HG02642 (cell line): ENCODE results near the gene EXOC4.
"Not testable (repeated sequence)": the region's sequence is repeated elsewhere in the genome, so short reads cannot be mapped to it uniquely, and the experiment has no call there.

ENCODE experiments used
- ATAC-seq: cut with Tn5 transposase; IDR thresholded peaks from one replicate; pipeline ENCODE4 v1.9.1; 2021; ENCODE audit warnings: mild to moderate bottlenecking; ENCODE audit not compliant: unreplicated experiment, poor library complexity

The EXOC4 gene

GRCh38 chr7:133978502-133979295, 725.8 kb downstream of the EXOC4 start:
- ATAC-seq: no peak

- ATAC-seq: no peak
Observed at GRCh38 chr7:133980804-133981203, 727.9 kb downstream of the EXOC4 start.

- no peak for ATAC-seq
Observed at GRCh38 chr7:133983685-133984419, 731.0 kb downstream of the EXOC4 start.

GRCh38 chr7:133985300-133985699, 732.4 kb downstream of the EXOC4 start:
- ATAC-seq: no peak

GRCh38 chr7:133987582-133987981, 734.7 kb downstream of the EXOC4 start:
- no peak for ATAC-seq

- no peak for ATAC-seq
Observed at GRCh38 chr7:133993547-133993946, 740.7 kb downstream of the EXOC4 start.

GRCh38 chr7:133994100-133994499, 741.2 kb downstream of the EXOC4 start:
- ATAC-seq: not testable (repeated sequence)

GRCh38 chr7:133997463-133997862, 744.6 kb downstream of the EXOC4 start:
- no peak for ATAC-seq

- ATAC-seq: no peak
Observed at GRCh38 chr7:133999178-133999577, 746.3 kb downstream of the EXOC4 start.

GRCh38 chr7:134004829-134005505, 752.1 kb downstream of the EXOC4 start:
- ATAC-seq: no peak

GRCh38 chr7:134009314-134010110, 756.6 kb downstream of the EXOC4 start:
- no peak for ATAC-seq

- no peak for ATAC-seq
Observed at GRCh38 chr7:134013249-134013648, 760.4 kb downstream of the EXOC4 start.

GRCh38 chr7:134014935-134015334, 762.1 kb downstream of the EXOC4 start:
- ATAC-seq: no peak

GRCh38 chr7:134016223-134016941, 763.5 kb downstream of the EXOC4 start:
- no peak for ATAC-seq

- no peak for ATAC-seq
Observed at GRCh38 chr7:134016942-134017303, 764.0 kb downstream of the EXOC4 start.

- no peak for ATAC-seq
Observed at GRCh38 chr7:134018306-134018705, 765.4 kb downstream of the EXOC4 start.

GRCh38 chr7:134019251-134019650, 766.4 kb downstream of the EXOC4 start:
- ATAC-seq: no peak

GRCh38 chr7:134021836-134022235, 769.0 kb downstream of the EXOC4 start:
- no peak for ATAC-seq

- ATAC-seq: no peak
Observed at GRCh38 chr7:134022286-134022911, 769.5 kb downstream of the EXOC4 start.
